DMS79 (cell line): ENCODE data around the gene CCDC18.

Source experiments
- DNase-seq: peaks from one replicate; lab custom pipeline; 2025; lab: John Stamatoyannopoulos, UW

Gene CCDC18

DNA sequence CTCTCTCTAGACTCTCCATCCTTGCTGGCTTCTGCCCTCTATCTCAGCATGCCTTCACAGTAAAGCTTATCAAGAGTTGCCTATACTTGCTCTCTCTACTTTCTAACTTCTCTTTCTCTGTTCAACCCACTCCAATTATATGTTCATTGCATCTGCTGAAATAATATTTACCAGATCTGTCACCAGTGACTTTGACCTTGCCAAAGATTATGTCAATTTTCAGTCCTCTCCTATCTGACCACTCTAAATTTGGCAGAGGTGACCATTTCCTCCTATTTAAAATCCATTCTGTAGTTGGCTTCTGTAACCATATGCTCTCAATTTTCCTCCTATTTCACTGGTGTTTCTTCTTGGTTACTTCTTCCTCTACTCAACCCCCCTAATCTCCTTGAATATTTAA is 126.4 kb downstream of the CCDC18 start:
- DNase-seq = no peak

GRCh38 chr1:93313026-93313425 is 132.5 kb downstream of the CCDC18 start:
- DNase-seq = no peak

GRCh38 chr1:93317207-93317606 is 136.7 kb downstream of the CCDC18 start:
- no peak for DNase-seq

DNA sequence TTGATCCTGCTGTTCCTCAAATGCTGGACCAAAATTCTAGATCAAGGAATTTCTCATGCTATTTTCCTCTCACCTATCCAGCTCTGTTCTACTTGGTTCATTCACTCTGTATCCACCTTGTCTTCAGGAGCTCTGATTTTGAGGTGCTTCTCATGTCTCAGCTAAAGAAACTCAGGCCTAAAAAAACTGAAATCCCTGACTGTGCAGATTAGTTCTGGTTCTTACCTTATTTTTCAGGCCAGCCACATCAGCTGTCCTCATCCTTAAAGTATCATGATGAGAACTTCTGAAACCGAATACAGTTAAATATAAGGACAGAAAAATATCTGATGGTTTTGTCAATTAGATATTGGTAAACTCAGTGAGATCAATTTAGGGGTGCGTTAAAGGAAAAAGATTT is 137.4 kb downstream of the CCDC18 start:
- no peak for DNase-seq

- DNase-seq = no peak
Measured at GRCh38 chr1:93321720-93322119, 141.2 kb downstream of the CCDC18 start.

DNA sequence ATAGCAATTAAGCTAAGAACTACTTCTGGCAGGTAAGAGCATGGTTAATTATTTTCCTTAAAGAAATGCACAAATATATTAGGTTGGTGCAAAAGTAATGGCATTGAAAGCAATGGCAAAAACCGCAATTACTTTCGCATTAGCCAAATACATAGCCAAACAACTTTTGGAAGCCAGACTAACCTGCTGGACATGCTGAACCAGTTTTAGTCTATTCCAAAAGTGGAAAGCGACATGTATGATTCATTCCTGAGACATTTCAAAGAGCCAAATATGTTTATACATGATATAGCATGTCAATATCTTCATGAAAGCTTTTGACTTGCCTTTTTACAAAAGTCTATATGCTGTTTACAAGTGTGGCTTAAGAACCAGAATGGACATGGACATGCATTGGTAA is 141.8 kb downstream of the CCDC18 start:
- DNase-seq = no peak

DNA sequence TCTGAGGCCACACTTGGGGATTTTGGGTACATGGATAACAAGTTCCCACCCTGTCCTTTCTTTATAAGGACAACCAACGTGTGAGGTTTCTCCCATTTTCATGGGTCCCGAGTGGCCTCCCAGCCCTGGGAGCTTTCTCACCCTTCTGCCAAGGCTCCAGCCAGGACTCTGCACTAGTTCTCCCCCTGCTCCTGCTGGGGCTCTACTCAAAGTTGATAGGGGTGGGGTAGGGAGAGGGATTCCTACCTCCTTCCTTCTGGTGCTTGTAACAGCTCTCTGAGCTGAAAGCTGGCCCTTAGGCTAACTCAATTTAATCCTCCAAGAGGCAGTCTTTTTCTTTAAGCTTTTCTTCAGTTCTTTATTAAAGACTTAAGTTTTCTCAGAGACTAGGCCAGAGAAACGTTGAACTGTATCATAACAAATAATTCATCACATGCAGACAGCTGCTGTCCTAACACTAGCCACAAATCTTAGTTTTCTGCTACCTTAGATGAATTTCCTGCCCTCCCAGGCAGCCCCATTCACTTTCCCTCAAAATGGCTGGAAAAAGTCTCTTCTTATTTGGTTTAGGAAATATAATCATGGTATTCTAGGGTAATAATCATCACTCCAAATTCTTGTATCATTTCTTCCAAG is 142.8 kb downstream of the CCDC18 start:
- DNase-seq = no peak

DNA sequence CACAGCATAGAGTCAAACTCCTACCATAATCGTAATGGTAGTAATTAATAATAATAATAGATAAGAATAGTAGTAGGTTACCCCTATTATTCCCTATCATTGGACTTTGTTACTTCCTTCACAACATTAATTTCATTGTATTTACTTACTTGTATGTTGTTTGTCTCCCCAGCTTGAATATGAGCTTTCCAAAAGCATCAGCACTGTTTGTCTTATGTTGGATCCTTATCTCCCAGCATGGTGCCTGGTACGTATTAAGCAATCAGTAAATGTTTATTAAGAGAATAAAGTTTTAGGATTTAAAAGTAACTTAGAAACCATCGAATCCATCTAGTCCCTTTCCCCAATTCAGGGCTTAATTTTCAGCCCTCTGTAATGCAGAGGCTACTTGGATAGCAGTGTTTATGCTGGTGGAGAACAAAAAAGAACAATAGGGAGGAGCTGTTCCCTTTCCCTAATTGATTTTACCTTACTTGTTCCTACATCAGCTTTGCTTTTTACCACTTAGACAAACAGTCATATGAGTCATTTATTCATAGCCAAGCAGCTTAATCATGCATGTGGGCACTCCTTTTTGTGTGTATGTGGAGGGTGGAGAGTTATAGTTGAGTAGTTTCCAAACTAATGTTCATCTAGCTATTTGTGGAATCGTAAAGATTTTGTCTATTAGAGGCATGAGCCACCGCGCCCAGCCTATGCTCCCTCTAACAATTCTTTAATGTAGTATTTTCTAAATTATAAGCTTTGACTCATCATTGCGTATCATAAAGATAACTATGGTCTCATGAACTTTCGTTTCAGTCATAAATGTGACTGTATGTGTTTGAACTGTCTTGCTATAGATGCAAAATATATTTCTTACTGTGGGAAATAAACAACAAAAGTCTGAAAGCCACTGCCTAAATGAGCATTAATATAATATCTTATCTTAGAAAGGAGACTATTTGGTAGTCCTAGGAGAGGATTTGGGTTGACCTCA is 144.3 kb downstream of the CCDC18 start:
- DNase-seq = no peak
